ENCODE results near the gene MYL2.

The MYL2 gene

GRCh38 chr12:110896559-110896958, 23.8 kb downstream of the MYL2 start:
- no peaks in the 10 kb centered on the region for H3K36me3 Mint-ChIP-seq (ENCODE audit: low read depth)
- H3K4me1 Mint-ChIP-seq = peaks cover 5% of the 10 kb centered on the region
- no peak overlapping the region for H3K4me3 Mint-ChIP-seq
- H3K27me3 Mint-ChIP-seq (ENCODE audit: low read depth) = peaks cover 19% of the 10 kb centered on the region
- H3K27ac Mint-ChIP-seq = no peak overlapping the region
- no peak for TF ChIP-seq CTCF (IDR thresholded peaks at IDR 0.05; ENCODE audit: unreplicated experiment in 3 of 3)
- H3K9me3 Mint-ChIP-seq = peaks cover 3% of the 10 kb centered on the region

- H3K4me3 Mint-ChIP-seq = no peak overlapping the region
- H3K36me3 Mint-ChIP-seq (ENCODE audit: low read depth) = no peaks in the 10 kb centered on the region
- H3K4me1 Mint-ChIP-seq = peaks cover 5% of the 10 kb centered on the region
- TF ChIP-seq CTCF (IDR thresholded peaks at IDR 0.05; ENCODE audit: unreplicated experiment in 3 of 3) = no peak
- H3K27me3 Mint-ChIP-seq (ENCODE audit: low read depth) = peaks cover 22% of the 10 kb centered on the region
- peaks cover 3% of the 10 kb centered on the region for H3K9me3 Mint-ChIP-seq
- no peak overlapping the region for H3K27ac Mint-ChIP-seq
Measured at GRCh38 chr12:110893956-110894355, 26.4 kb downstream of the MYL2 start.

- Mint-ChIP-seq H3K4me3 (no peak overlapping the region), H3K9me3 (peaks cover 2% of the 10 kb centered on the region)
Measured at GRCh38 chr12:110889361-110889760, 31.0 kb downstream of the MYL2 start.

GRCh38 chr12:110888256-110888991, 32.0 kb downstream of the MYL2 start:
- H3K4me1 Mint-ChIP-seq = peaks cover 4% of the 10 kb centered on the region
- H3K9me3 Mint-ChIP-seq = no peaks in the 10 kb centered on the region
- TF ChIP-seq CTCF (IDR thresholded peaks at IDR 0.05; ENCODE audit: unreplicated experiment in 3 of 3) = peak in 2 of 3 experiments; percentile 23 to 45
- peaks cover 11% of the 10 kb centered on the region for H3K27me3 Mint-ChIP-seq (ENCODE audit: low read depth)
- H3K27ac Mint-ChIP-seq = peak overlapping the region in 1 of 3 experiments; percentile 10
- H3K36me3 Mint-ChIP-seq (ENCODE audit: low read depth) = no peaks in the 10 kb centered on the region
- no peak overlapping the region for H3K4me3 Mint-ChIP-seq

More at GRCh38 chr12:110889361-110889760, 31.0 kb downstream of the MYL2 start:
- Mint-ChIP-seq H3K4me1 (peaks cover 5% of the 10 kb centered on the region), H3K27me3 (ENCODE audit: low read depth) (peaks cover 13% of the 10 kb centered on the region), H3K36me3 (ENCODE audit: low read depth) (no peaks in the 10 kb centered on the region), H3K27ac (no peak overlapping the region)
- no peak for TF ChIP-seq CTCF (IDR thresholded peaks at IDR 0.05; ENCODE audit: unreplicated experiment in 3 of 3)

- Mint-ChIP-seq H3K9me3 (peaks cover 4% of the 10 kb centered on the region), H3K4me3 (no peak overlapping the region), H3K36me3 (ENCODE audit: low read depth) (no peaks in the 10 kb centered on the region), H3K27me3 (ENCODE audit: low read depth) (peaks cover 5% of the 10 kb centered on the region), H3K4me1 (peaks cover 4% of the 10 kb centered on the region), H3K27ac (no peak overlapping the region)
- no peak for TF ChIP-seq CTCF (IDR thresholded peaks at IDR 0.05; ENCODE audit: unreplicated experiment in 3 of 3)
Measured at GRCh38 chr12:110885152-110885840, 35.1 kb downstream of the MYL2 start.
